ENCODE results near the gene RYR2.

- TF ChIP-seq EP300 (IDR thresholded peaks at IDR 0.05; ENCODE audit: low read depth): no peak
- TF ChIP-seq CTCF (IDR thresholded peaks at IDR 0.05): no peak
- no peak for TF ChIP-seq POLR2AphosphoS5 (IDR thresholded peaks at IDR 0.05)
Measured at GRCh38 chr1:237032029-237032428, 10.0 kb upstream of the RYR2 start.
